GM21528 (cell line): ENCODE measurements around the gene DDX60.
"Not testable (repeated sequence)": the region's sequence is repeated elsewhere in the genome, so short reads cannot be mapped to it uniquely, and the experiment has no call there.

ENCODE experiments used
- ATAC-seq: cut with Tn5 transposase; IDR thresholded peaks from one replicate; pipeline ENCODE4 v1.9.1; 2021; ENCODE audit warnings: mild to moderate bottlenecking, moderate library complexity; ENCODE audit not compliant: unreplicated experiment, low FRiP score

Gene DDX60

DNA sequence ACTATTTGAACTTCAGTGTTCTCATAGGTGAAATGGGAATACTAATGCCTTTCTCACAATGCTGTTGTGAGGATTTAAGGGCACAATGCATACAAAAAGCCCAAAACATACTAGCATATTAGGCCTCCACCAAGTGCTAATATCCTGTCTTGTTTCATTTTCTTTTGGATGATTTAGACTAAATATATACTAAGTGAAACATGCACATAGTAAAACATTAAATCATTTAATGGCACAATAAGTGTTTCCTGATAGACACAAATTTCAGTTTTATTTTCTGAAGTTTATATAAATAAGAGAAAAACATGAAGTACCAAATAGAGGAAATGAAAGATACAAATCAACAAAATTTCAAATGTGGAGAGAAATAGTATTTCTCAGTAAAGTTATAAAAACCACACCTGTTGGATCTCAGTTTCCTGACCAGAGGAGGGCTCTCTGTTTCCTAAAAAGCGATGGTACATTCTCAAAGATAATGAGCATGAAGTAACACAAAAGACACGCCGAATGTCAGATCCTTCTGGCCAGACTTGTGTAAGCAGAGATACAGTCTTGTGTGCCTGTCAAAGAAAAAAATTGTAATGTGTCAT lies 25.1 kb downstream of the DDX60 start:
- ATAC-seq, result peak; percentile 80

DNA sequence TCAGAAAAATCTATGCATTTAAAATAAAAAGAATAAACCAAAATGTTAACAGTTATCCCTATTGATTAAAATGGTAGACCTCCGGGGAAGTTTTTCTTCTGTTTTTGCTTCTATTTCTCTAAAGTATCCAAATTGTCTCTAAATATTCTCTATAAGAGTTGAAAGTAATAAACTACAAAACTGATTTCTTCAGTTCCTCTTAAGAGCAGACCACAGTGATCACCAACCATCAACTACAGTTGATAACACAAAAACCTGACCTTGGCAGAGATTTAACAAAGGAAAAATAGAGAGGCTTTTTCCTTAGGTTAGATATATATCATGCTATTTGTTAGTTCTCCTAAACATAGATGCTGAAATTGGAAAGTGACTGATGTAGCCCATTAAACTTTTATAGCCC lies 27.3 kb downstream of the DDX60 start:
- ATAC-seq, result peak; percentile 45

DNA sequence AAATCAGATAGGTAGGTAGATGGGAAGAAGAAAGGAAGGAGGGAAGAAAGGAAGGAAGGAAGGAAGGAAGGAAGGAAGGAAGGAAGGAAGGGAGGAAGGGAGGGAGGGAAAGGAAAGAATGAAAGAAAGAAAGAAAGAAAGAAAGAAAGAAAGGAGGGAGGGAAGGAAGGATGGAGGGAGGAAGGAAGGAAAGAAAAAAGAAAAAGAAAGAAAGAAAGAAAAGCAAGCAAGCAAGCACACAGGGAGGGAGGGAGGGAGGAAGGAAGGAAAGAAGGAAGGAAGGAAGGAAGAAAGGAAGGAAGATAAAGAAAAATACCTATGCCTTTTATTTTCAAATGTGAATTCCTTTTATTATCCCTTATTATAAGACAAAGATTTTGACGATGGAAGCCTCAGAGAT lies 32.7 kb downstream of the DDX60 start:
- ATAC-seq, result not testable (repeated sequence)

DNA sequence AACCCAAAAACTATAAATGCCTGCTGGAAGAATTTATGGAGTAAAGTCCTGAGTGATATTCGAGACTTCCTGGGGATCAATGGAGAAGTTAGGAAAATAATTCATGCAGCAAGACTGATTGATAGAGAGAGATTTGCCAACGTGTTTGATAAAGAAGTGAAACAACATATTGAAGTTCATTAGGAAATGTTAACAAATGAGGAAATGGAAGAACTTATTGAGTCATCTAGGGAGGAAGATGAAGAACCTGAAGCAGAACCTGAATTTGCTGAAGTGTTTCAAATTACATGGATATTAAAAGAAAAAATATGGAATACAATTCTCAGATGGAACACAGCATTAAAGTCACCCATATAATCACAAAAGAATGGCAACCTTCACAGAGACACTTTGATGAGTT lies 39.0 kb downstream of the DDX60 start:
- ATAC-seq, result no peak

DNA sequence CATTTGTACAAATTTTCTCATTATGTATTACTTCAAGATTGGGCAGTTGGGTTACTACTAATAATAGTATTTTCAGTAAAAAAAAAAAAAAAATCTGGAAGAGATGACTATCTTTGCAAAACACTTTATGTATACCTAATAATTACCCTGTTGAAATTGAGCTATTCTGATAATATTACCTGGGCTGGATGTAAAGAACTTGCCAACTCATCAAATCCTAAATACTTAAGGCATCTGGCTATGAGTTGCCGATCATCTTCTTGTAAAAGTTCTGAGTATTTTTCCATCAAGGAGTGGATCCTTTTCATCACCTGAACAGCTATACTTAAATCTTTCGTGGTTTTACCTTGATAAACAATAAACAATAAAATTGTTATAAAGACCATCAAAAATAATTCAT lies 42.7 kb downstream of the DDX60 start:
- no peak for ATAC-seq

DNA sequence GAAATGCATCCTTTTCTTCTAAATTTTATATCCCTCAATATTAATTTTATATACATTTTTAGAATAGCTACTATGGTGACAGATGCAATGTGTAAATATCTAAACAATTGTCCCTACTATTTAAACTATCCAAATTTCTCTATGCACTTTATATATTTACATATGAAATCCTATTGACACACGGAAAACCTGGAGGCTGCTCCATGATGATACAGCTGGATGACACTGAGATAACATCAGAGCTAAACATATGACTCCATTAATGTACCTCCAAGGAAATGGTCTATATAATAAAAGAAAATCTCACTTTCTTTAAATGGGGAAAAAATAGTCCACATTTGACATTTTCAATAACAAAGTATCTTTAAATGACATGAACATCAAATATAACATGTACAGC lies 43.7 kb downstream of the DDX60 start:
- ATAC-seq, result no peak

DNA sequence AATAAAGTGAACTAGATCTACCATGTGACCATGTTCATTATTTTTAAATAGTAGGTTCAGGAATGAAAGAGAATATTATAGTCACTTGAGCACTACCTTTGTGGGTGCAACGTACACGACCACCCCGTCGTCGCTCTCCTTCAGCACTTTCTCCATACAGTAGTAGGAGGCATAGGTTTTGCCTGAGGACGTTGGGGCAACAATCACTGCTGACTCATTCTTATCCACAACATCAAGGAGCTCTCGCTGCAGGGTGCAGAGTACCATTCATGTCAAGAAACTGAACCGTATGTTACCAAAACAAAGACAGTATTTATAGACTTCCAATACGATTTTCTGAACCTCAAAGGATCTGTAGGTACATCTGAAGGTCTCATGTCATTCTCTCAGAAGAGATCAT lies 44.7 kb downstream of the DDX60 start:
- ATAC-seq, result no peak

DNA sequence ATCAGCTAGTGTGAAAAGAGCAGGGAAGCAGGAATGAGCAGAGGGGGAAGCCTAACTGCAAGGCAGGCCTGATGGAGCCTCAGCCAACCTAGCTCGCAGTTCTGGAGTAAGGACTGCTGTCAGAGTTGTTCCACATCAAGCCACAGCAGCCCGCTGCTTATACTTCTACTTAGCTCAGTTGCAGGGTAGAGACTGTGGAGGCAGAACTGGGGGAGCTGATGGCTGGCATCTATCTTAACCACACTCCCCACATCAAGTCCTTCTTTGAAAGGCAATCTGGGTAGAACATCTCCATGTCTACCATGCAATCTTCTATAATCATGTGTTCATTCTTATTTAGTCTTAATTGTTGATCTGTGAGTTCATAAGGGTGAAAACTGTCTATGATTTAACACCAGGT lies 46.1 kb downstream of the DDX60 start:
- no peak for ATAC-seq

DNA sequence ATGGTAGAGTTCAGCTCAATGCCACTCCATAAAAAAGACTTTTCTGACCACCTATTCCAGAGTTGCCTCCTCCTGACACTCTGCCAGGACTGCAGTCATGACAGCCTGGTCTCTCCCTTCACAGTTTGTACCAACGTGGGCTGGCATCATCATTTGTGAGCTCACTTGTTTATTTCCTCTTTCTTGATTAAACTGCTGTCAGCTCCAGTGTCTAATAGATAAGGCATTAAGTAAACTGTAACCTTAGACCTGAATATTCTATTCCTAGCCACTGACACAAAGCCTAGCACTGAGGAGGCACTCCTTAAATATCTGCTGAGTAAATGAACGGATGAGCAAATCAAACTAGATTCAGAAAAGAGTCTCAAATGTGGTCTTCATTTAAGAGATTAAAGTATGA lies 48.7 kb downstream of the DDX60 start:
- no peak for ATAC-seq

DNA sequence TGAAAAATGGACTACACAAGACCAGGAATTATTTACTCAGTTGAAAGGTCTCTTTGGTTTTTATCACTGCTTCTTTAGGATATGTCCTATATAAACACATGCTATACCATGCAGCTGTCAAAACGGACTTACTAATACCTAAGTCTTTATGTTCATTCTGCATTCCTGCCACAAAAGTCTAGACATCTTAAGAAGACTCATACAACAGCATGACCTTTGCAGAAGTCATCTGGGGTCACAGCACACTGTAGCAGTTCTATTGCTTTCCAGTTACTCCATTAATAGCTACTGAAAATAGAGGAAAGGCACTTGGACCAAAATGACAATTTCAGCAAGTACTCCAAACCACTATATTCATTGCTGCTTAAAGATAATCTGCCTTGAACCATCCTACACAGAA lies 53.2 kb downstream of the DDX60 start:
- ATAC-seq, result no peak

DNA sequence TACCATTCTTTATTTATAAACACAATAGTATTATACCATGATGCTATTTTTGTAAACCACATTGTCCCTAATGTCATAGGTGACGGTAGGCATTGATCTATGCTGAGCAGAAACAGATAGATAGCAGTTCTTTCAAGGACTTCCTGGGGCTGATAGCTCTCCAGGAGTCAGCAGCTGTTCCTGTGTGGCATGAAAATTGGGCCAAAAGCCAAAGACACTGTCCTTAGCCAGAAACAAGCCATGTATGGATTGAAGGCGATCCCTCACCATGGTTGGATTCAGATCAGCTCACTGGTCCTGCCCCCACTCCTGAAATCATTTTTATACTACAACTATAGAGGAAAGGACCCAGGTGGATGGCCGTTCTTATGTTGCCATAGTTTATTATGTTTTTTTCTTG lies 53.6 kb downstream of the DDX60 start:
- ATAC-seq, result no peak

DNA sequence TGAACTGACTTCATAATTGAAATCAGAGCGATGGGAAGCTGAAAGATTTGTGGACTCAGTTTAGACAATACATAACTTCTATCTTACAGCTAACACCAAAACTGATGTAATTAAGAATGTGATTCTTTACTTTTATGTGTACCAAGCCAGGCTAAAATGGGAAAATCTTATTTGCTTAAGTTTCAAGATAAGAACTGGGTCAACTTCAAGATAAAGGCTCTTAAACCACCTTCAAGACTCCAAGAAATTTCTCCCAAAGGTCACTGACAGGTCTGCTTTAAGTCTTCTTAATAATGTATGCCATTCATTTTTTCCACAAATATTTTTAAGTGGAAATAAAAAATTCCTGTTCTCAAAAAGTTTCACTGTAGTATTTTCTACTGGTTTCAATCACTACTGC lies 55.5 kb downstream of the DDX60 start:
- ATAC-seq, result no peak

DNA sequence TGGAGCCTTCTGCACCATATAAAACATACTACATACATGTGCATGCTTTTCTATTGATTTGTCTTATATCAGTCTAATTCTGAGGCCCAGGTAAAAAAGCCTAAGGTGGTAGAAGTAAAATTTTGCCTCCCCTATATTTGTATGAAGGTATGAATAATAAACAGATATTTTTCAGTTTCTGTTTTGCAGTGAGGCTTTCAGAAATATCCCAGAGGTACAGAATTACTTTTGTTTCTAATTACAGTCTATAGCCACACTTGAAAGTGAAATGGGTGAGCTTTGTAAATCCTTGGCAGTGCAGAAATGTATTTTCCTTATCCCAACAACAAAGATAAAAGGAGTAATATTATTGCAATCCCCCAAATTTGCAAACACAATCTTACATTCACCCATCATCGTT lies 59.5 kb downstream of the DDX60 start:
- ATAC-seq, result peak; percentile 56

DNA sequence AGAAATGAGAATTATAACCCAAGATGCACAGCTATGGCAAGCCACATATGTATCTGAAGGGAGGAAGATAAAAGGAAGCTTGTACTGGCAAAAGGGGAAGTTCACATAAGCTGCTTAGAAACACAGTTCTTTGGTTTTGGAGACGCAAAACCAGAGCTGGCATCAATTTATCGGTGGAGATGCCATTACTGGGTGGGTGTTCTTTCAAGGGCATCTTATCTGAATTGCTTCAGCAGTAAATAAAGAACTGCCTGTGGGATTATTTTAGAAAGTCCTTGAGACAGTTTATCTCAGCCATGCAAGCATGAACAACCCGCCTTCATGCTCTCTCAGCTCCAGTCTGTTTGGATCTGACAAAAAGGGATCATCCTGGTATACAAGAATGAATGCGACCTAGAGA lies 60.8 kb downstream of the DDX60 start:
- ATAC-seq, result no peak

DNA sequence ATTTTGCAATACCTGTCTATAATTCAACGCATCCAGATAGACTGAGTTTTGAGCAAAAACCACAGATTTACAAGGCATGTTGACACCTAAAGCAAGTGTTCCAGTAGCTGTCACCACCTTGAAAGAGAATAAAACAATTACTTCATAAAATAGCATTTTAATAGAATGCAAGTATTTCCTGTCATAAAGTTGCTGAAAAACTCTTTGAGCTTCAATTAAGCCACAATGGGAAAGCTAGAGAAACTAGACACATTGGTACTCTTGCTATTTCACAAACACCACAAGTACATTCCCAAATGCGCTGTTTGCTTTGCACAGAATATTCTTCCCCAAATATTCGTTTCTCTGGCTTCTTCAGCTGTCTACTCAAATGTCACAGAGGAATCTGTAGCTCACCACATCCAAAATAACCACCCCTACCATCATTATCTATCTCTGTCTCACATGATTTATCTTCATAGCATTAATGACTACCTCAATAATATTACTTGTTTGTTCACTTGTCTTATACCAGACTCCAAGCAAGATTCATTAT lies 70.3 kb downstream of the DDX60 start:
- no peak for ATAC-seq

DNA sequence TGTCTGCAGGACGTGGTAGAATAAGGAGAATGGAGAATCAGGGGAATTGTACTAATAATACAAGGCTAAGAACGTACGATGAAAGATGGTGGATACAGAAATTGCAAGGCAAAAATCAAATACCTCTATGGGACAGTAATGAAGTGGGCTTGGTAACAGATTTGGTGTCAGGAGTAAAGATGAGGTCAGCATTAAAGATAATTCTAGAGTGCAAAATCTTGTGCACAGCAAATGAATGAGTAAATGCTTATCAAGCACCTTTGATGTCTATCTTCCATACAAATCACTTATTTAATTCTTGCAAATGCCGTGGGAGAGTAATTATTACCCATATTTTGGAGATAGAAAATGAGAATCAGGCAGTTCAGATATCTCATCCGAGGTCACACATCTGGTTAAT lies 70.9 kb downstream of the DDX60 start:
- no peak for ATAC-seq

DNA sequence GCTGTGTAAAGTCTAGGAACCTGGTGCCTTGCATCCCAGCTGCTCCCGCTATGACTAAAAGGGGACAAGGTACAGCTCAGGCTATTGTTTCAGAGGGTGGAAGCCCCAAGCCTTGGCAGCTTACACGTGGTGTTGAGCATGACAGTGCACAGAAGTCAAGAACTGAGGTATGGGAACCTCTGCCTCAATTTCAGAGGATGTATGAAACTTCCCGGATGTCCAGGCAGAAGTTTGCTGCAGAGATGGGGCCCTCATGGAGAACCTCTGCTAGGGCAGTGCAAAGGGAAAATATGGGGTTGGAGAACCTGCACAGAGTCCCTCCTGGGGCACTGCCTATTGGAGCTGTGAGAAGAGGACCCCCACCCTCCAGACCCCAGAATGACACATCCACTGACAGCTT lies 76.6 kb downstream of the DDX60 start:
- no peak for ATAC-seq

DNA sequence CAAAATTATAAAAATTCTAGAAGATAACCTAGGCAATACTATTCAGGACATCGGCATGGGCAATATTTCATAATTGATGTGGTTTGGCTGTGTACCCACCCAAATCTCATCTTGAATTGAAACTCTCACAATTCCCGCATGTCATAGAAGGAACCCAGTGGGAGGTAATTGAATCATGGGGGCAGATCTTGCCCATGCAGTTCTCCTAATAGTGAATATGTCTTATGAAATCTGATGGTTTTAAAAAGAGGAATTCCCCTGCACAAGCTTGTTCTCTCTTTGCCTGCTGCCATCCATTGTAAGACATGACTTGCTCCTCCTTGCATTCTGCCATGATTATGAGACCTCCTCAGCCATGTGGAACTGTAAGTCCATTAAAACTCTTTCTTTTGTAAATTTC lies 77.7 kb downstream of the DDX60 start:
- no peak for ATAC-seq

DNA sequence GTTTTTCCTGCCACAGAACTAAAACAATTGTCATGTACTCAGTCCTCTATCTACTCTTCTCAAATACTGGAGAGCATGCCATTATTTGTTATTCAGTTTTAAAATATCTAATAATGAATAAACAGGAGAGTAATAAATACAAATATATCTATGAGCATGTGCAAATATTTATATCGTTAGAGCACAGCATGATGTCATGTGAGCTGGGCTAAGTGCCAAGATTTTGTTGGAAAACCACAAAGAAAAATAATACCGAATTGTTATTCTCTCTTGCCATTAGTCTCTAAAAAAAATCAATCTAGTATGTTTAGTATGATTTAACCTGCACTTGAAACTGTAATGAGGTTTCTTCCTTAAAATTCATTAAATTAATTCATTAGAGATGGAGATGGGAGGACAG lies 97.3 kb downstream of the DDX60 start:
- ATAC-seq, result no peak

DNA sequence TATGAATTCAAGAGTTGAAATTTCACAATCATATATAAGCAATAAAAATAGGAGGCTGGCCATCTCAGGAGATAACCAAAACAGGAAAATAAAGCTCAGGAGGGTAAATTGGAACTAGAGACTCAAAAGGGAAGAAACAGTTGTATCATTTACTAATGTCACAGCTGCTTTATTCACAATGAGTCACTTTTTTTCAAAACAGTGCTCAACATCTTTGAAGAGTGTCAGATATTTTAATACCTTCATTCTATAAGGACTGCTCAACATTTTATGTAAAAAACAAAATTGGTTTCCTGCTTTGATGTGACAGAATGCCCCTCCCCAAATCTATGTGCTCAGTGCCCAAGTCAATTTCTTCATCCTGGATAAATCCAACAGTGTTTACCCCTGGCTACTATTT lies 97.7 kb downstream of the DDX60 start:
- ATAC-seq, result no peak

DNA sequence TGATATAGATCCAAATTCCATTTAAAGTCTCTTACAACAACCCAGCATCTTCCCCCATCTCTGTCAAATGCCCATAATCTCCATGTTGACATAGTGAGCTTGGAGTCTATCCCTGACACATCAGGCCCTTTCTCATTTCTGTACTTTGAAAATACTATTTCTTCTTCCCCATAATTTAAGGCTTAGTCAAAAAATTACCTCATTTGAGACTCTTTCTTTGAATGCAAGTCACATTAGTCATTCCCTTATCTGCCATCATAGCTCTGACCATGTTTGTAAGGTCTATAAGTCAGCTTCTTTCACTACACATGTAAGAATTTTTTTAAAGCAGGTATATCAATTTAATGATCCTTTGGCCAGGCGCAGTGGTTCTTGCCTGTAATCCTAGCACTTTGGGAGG lies 99.9 kb downstream of the DDX60 start:
- ATAC-seq, result no peak

DNA sequence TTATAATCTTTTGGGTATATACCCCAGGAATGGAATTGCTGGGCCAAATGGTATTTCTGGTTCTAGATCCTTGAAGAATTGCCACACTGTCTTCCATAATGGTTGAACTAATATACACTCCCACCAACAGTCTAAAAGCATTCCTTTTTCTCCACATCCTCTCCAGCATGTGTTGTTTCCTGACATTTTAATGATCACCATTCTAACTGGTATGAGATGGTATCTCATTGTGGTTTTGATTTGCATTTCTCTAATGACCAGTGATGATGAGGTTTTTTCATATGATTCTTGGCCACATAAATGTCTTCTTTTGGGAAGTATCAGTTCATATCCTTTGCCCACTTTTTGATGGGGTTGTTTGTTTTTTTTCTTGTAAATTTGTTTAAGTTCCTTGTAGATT lies 105.0 kb downstream of the DDX60 start:
- ATAC-seq, result not testable (repeated sequence)

DNA sequence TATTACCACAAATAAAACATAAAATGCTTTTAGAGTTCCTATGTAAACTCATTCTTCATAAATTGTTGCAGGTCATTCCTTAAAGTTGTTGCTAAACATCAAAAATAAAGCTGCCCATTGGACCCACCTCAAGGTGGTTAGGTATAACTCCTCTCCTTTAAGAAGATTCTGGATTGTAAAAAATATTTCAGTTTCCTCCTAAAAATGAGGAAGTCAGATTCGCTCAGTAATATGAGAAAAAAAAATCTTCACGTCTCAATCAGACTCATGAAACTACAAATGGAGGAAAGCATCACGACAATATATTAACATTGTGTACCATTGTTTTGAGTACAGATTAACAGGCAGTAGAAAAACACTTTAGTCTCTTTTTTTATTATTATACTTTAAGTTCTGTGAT lies 105.9 kb downstream of the DDX60 start:
- no peak for ATAC-seq
